GM19395 (cell line): Measurements from ENCODE around the gene CD300LB.
"Not testable (repeated sequence)": the region's sequence is repeated elsewhere in the genome, so short reads cannot be mapped to it uniquely, and the experiment has no call there.

Experiments
- ATAC-seq: cut with Tn5 transposase; IDR thresholded peaks from one replicate; pipeline ENCODE4 v1.9.1; 2021; ENCODE audit warnings: mild to moderate bottlenecking, moderate library complexity; ENCODE audit not compliant: unreplicated experiment

Gene CD300LB

GRCh38 chr17:74526681-74527080 is 4.6 kb downstream of the CD300LB start:
- no peak for ATAC-seq

GRCh38 chr17:74525781-74526288 is 5.4 kb downstream of the CD300LB start:
- no peak for ATAC-seq

GRCh38 chr17:74525465-74525725 is 5.9 kb downstream of the CD300LB start:
- ATAC-seq, result no peak

GRCh38 chr17:74524653-74525464 is 6.4 kb downstream of the CD300LB start:
- ATAC-seq, result no peak

- ATAC-seq, result no peak
Observed at GRCh38 chr17:74523308-74523707, 8.0 kb downstream of the CD300LB start.

GRCh38 chr17:74522381-74523105 is 8.7 kb downstream of the CD300LB start:
- no peak for ATAC-seq

- no peak for ATAC-seq
Observed at GRCh38 chr17:74521701-74522201, 9.5 kb downstream of the CD300LB start.

- no peak for ATAC-seq
Observed at GRCh38 chr17:74520790-74521480, 10.3 kb downstream of the CD300LB start.

- no peak for ATAC-seq
Observed at GRCh38 chr17:74520016-74520434, 11.2 kb downstream of the CD300LB start.

GRCh38 chr17:74518413-74518981 is 12.8 kb downstream of the CD300LB start:
- ATAC-seq, result not testable (repeated sequence)

- no peak for ATAC-seq
Observed at GRCh38 chr17:74516561-74517328, 14.5 kb downstream of the CD300LB start.

GRCh38 chr17:74515941-74516340 is 15.3 kb downstream of the CD300LB start:
- ATAC-seq, result no peak

GRCh38 chr17:74514632-74515334 is 16.5 kb downstream of the CD300LB start:
- no peak for ATAC-seq

GRCh38 chr17:74513987-74514631 is 17.2 kb downstream of the CD300LB start:
- no peak for ATAC-seq

GRCh38 chr17:74512624-74513091 is 18.6 kb downstream of the CD300LB start:
- peak; percentile 73 for ATAC-seq

- no peak for ATAC-seq
Observed at GRCh38 chr17:74512036-74512435, 19.2 kb downstream of the CD300LB start.

- ATAC-seq, result no peak
Observed at GRCh38 chr17:74508156-74508555, 23.1 kb downstream of the CD300LB start.

- not testable (repeated sequence) for ATAC-seq
Observed at GRCh38 chr17:74503949-74504348, 27.3 kb downstream of the CD300LB start.

GRCh38 chr17:74502861-74503260 is 28.4 kb downstream of the CD300LB start:
- no peak for ATAC-seq
